NCI-H146 (cell line): ENCODE data around the gene KLF6.

Experiments
- DNase-seq: peaks from one replicate; lab custom pipeline; 2025; lab: John Stamatoyannopoulos, UW

KLF6 gene

DNA sequence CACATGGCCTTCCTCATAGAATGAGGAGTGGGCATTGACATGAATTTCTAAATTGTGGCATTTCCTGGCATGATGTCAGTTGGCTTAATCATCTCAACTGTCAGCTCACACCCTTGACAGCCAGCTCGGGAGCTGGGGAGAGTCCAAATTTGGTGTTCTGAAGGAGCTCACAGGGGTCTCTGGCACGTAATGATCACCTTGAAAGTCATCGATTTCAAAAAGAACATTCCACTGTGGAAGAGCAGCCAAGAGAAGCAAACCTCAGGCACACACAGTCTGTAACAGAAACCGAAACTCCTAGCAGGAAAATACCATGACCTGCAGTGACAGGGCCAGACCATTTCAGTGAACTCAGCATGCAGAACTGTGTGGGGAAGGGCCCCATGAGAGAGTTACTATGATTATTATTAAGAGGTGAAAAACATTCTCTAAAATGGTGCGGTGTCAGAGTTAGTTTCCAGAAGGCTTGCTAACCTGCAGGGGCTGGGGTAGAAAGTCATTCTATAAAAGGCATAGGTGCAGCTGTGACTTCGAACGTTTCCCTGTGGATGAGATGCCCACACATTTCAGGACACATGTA is 26.4 kb upstream of the KLF6 start:
- DNase-seq: no peak

DNA sequence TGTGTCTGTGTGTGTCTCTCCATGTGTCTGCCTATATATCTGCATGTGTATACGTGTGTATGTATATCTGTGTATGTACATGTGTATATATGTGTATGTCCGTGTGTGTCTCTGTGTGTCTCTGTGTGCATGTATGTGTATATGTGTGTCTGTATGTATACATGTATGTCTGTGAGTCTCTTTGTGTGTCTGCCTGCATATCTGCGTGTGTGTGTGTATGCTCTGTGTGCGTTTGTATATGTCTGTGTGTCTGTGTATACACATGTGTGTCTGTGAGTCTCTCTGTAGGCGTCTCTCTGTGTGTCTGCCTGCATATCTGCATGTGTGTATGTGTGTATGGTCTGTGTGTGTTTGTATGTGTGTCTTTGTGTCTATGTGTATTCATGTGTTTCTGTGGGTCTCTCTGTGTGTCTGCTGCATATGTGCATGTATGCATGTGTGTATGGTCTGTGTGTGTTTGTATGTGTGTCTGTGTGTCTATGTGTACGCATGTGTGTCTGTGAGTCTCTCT is 23.7 kb upstream of the KLF6 start:
- no peak for DNase-seq

DNA sequence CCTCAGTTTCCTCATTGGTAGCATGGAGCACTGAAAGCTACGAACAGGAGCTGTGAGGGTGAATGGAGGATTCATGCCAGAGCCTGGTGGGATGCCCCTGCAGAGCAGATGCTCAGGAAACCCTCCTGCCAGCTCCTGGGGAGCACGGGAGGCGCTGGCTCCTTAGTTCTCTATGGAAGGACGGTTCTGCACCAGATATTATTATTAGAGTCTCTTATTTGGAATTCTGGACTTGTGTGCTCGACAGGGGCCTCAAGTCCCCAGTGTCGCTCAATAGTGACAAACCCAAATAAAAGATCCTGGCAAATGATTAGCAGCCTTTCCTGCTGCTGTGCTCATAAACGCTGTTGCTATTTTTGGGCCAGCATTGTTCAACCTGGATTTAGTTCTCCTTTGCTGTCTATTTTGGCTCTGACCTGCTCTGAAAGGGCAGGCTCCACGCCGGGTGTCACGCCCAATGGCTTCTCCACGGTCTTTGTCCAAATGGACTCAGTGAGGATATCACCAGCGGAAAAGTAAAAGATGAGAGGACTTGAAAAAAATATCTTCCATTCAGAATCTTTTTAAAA is 23.0 kb upstream of the KLF6 start:
- DNase-seq: peak; percentile 74

DNA sequence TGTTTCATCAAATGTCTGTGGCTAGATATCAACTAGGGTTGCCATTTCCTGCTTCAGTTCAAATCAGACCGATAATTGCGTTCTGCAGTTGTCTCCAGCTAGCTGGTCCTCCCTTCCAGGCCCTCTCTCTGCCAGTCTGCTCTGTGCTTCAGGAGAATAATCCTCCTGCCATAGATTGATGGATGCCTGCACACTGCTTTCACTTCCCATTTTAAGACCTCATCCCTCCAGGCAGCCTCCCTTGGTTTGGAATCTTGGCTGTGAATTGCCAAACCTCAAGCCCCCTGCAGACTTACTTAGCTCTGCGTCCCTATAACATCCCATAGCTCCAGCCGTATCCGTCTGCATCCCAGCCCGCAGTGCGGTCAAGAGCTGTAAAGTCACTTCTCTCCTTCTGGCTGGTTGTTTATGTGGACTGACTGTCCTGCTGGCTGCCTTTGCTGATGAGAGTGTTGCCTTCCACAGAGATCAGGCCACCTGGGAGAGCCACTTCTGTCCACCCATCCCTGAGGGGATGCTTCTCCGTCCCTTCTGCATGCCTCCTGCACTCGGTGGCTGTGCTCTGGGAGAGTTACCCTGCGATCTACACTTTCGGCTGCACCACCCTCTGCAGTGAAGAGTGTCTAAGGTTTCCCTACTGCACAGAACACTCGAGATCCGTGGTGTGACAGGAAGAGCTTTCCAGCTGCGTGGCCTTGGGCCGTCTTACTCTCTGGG is 22.4 kb upstream of the KLF6 start:
- peak; percentile 62 for DNase-seq

DNA sequence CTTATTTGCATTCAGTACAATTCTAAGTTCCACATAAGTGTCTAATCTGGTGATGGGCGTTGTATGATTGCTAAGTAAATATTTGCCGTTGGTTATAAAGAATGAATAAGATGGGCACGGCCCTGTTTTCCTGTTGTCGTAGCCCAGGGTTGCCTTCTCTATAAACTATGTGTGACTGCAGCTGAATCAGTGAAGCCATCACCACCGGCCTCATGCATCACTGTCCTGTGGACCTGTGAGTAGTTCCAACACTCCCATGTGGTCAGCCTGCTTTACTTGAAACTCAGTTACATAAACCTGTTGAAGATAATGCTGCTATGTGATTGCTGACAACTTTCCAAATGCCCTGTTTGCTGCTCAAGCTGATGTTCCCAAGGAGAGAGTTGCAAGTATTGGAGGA is 21.6 kb upstream of the KLF6 start:
- peak; percentile 86 for DNase-seq

DNA sequence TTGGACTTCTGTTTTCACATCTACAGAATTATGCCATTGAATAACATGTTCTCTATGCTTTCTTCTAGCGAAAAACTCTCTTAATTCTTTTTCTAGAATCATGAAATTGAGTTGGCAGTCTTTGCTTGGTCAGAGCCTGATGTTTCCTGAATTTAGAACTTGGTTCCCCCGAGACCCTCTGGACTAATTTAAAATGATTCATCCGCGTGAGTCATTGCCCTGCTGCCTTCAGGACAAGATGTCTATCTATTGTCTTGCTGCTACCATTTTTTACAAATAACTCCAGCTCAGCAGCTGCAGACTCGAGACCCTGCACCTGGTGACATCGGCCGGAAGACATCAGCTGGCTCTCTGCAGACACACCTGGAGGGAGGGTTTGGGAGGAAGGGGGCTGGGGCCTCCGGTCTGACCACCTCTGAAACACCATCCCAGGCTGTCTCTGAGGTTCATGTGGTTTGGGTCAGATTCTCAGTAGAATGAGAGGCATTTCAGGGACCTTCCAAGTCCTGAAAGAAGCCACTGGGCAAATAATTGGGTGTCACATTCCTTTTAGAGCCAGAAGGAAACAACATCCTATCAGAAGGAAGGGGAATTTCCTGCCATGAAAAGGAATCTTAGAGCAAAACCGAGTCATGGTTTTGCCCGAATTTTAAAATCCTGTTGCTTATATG is 20.9 kb upstream of the KLF6 start:
- peak; percentile 99 for DNase-seq

DNA sequence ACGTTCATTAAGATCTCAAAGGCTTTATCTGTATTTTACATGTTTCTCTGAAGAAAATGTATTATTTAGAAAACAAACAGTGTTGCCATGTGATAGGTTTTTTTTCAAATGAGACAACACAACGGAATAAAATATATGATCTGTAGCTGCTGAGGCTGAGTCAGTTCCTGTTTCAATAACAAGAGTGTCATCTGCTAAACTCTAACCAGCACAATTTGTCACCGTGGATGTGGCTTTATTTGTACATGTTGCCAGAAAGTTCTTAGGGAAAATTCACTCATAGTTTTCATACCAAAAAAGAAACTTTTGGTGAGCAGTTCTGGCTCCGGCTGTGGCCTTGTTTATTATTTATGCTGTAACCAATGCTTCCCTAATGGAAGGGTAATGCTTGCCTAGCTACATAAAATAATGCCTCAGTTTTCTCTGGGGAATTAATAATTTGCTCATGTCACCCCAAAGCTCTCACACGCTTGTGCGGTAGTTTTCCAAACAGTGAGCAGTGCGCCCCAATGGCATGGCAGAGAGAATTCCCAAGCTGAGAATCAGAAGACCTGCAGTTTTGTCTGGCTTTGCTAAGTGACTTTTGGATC is 20.3 kb upstream of the KLF6 start:
- DNase-seq: peak; percentile 50

DNA sequence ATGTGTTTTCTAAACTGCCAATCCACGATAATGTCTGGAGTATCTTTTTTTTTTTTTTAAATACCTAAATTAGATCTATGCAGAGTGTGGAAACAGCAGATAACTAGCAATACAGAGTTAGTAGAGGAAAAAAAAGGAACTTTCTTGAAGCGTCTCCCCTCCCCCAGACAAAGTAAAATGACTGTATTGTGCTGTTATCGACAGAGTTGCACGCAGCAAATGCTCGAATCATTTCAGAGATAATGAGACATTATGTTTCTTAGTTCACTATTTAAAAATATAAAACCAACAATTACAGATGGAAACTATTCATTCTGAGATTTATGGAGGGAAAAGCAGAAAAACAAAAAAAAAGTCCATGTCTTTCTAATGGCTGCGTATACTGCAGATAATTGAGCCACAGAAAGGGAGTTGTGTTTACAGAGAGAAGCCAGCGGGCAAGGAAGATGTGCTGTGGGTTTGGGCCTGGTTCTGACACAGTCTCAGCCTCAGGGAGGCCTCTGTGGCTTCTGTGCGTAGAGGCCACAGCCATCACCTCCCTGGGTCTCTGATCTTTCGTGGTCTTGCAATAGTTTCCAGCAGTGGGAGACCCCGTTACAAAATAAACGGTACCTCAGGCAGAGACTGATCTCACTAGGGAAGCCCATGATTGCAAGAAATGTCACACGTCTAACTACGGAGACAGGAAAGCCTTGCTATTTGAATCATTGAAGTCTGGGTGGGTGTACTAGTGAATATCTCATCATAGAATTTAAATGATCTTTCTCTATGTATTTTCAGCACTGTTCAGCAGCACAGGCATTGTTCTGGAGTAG is 19.1 kb upstream of the KLF6 start:
- DNase-seq: peak; percentile 53

DNA sequence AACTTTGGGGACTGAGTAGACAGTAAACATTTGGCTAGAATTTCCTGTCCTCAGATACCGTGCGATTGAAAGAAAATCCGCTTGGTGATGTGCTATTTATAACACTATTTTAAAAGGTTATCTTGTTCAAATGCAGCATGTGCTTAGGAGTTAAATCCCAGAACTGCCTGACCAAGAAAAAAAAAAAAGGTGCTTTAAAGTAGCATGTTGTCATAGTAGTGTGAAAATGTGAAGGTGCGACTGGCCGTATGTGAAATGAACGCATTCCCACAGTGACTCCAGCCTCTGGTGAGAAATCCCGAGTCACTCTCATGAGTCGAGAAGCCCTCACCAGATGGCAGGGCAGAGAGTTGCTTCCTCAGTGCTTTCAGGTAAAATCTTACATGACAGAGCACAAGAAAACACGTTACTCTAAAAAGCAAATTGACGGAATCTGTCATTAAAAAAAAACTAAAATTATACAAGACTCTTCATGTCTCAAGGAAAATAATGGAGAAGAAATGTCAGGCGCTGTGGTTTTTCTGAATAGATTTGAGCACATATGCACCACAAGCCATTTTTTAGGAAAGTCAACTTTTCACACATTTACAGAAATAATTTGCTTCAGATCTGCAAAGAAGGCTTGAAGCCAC is 18.4 kb upstream of the KLF6 start:
- no peak for DNase-seq

DNA sequence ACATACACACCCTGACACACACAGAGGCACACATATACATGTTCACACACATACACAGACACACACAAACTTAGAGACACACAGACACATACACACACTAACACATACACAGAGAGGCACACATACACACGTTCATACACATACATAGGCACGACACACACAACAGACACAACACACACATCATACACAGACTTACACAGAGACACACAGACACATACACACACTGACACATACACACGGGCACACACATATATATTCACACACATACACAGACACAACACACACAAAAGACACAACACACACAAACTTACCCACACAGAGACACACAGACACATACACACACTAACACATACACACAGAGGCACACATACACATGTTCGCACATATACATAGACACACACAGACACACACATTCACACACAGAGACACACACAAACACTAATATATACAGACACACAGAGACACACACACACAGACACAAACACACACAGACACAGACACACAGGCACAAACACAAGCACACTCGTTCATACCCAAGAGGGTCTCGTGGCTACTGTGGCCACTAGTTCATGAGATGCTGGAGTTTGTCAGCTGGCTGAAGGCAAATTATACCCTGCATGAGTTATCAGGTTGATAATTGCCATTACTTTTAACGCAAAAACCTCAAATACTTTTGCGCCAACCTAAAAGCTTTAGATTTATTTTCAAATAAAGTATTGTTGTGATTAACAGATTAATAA is 17.7 kb upstream of the KLF6 start:
- DNase-seq: no peak

DNA sequence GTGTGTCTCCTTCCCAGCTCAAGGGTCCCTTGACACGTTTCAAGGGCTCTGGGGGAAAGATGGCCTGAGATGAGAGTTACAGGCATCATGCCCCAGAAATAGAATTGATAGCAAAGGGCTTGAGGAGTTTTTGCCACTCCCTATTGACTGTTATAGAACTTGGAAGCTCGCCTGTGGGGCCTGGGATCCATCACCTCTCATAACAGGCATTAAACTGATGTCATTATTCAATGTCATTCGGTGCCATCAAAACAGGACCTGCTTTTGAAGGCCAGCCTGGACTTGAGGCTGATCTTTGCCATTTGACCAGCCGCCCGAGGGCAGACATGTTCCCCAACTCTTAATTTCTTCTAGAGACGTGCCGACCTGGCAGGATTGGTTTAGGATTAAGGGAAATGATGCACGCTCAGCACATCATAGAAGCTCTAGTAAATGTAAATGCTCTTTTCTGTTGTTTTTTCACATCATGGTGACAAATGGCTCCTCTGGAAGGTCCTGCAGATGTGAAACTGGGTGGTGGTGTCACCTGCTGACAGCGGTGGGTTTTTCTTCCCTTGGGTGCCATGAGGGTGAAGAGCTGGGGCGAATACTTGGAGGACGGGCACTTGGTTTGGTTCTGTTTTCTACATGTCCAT is 16.7 kb upstream of the KLF6 start:
- DNase-seq: no peak

DNA sequence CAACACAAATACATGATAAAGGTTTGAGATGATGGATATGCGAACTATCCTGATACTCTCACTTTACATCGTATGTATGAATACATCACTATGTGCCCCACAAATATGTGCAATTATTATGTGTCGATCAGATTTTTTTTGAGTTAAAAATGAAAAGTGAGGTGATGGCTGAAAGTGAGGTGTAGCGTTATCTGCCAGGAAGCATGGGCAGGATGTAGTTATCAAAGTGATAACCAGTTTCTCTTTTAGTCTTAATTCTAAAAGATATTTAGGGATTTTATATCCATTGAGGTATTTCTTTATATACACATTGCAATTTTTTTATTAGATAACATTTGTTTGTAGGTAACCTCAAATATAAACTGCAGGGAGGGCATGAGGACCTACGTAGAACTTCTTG is 15.6 kb upstream of the KLF6 start:
- DNase-seq: no peak

DNA sequence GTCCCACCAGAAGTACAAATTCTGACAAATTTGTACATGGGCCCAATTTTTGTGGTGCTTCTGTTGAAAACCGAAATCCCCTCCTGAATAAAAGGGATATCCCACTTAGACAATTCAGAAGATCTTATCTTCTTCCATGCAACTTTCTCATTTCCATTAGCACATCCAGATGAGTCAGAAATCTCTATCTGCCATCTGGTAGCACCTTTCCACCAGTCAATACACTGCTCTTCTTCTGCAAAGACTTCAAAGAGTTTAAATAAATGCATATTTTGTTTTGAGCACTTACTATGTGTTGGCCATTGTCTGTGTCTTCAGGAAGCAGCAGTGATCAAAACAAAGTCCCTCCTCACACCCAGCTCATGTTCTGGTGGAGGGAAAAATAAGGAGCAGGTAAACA is 12.7 kb upstream of the KLF6 start:
- no peak for DNase-seq

DNA sequence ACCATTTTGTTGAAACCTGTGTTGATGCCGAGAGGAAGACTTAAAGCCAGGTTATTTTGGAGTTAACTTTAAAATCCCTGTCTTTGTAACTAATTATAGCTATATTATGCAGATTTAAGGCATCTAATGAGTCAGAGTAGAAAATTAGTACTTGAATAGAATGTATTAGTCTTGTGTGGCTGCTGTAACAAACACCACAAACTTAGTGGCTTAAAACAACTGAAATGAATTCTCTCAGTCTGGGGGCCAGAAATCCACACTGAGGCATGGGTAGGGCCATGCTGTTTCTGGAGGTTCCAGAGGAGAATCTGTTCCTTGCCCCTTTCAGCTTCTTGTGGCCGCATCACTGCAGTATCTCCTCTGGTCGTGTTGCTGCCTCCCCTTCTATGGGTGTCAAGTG is 8.5 kb upstream of the KLF6 start:
- no peak for DNase-seq

DNA sequence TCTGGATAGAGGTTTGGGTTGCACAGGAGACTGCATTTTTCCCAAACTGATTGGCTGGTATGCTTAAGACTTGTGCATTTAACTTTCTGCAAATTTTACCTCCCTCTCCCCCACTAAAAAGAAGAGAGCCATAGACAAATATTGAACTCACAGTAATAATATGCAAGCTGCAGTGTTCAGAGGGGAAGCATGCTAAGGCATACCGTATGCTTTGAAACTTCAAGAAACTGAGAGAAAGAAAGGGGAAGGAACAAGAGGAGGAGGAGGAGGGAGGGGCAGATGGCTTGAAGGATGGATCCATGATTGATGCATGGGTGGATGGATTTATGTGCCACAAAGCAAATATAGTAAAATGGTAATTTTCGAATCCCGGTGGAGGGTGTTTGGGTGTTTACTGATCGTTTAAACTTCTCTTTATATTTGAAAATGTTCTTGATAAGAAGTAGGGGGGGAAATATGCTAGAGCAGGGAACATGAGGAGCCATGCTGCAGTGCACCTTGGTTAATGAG is 7.8 kb upstream of the KLF6 start:
- DNase-seq: no peak

DNA sequence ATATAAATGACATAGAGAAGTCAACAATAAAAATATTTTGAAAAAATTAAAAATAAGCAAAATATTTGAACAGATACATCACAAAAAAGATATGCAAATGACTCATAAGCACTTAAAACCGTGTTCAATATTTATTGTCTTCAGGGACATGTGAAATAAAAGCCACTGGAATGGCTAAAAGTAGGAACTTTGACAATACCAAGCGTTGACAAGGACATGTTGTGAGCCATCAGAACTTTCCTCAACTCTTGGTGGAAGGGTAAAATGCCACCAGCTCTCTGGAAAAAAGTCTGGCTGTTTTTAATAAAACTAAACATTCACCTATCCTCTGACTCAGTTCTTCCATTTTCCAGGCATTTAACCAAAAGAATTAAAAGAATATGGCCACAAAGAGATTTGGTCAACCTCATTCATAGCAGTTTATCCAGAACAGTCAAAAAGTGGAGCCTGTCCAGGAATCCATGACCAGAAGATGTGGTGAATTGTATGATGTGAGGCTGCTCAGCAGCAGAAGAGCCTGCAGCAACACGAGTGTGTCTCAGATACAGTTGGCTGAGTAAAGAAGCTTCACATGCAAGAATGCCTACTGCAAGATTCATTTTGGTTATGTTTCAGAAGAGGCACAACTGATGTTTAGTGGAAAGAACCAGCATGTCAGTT is 7.1 kb upstream of the KLF6 start:
- DNase-seq: no peak

DNA sequence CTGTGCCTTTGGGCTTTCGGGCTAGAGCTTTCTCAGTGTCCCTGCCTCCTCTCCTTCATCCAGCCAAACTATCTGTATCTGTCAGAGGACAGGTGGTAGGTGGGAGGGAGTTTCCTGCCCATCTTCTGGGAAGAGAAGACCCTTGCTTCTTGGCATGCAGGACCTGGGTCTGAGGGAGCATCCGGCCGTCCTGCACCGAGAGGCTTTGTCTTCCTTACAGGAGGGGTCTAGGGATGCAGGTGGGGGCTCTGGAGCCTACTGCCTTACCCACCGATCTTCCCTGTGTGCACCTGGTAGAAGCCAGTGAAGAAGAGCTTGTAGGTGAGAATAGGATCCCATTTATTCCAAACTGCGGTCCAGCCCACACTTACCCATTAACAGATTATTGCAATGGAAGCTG is 5.8 kb upstream of the KLF6 start:
- no peak for DNase-seq

DNA sequence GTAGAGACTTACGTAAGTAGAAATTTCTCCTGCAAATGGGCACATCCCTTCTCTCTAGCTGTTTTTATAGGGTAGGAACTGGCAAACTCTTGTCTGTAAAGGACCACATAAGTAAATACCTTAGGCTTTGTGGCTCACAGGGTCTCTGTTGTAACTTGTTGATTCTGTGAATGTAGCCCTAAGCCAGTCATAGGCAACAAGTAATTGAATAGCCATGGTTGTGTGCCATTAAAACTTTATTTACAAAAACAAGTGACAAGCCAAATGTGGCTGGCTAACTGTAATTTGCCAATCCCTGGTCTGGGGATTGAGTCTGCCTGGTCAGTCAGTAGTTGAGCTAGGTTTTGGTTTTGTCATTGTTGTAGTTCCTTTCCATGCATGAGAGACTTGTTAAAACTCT is 5.3 kb upstream of the KLF6 start:
- DNase-seq: no peak

DNA sequence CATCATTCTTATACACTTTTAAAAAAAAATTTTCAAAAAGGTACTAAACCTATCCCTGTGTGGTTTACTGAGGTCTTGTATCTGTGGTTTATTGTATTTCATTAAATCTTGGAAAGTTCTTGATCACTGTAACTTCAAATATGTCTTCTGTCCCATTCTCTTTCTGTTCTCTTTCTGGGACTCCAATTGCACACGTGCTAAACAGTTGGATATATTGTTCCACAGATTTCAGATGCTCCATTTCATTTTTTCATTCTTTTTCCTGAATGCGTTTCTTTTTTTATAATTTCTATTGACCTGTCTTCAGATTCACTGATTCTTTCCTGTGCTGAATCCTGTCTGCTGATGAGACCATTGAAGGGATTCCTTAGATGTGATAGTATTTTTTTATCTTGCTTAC is 4.6 kb upstream of the KLF6 start:
- no peak for DNase-seq
